Gastroesophageal sphincter (tissue), 4 donors: ENCODE data around the gene RPTOR. TPM values are rescaled to one million over a fixed set of nuclear protein-coding genes. Genes with fewer than 3 reads are reported as not detected.
"Not testable (repeated sequence)": the region's sequence is repeated elsewhere in the genome, so short reads cannot be mapped to it uniquely, and the experiment has no call there.

ENCODE experiments used
- ATAC-seq: fragments of 150-250 bp; one replicate; pipeline ENCODE4 v1.9.1; 2016; ENCODE audit warnings: mild to moderate bottlenecking, moderate library complexity
- H3K27ac ChIP-seq, 4 donors: fragments of 200-600 bp; sonication (generic) in 3 of 4; 1 replicate in 3 of 4; 2 replicates in 1 of 4; pipeline ENCODE4 v1.5.1; 2016 to 2019
- H3K27me3 ChIP-seq: fragments of 200-600 bp; sonication (generic); one replicate; pipeline ENCODE4 v1.5.1; 2019
- H3K36me3 ChIP-seq, 2 donors: fragments of 200-600 bp; sonication (generic); one replicate each; pipeline ENCODE4 v1.5.1; 2019; ENCODE audit warnings: control low read depth in 1 of 2
- H3K4me1 ChIP-seq, 3 donors: fragments of 200-600 bp; sonication (generic); 1 replicate in 2 of 3; 2 replicates in 1 of 3; pipeline ENCODE4 v1.5.1; 2016 to 2019; ENCODE audit warnings: control low read depth in 2 of 3
- H3K4me3 ChIP-seq, 2 donors: fragments of 200-600 bp; sonication (generic); one replicate each; pipeline ENCODE4 v1.5.1; 2019; ENCODE audit warnings: mild to moderate bottlenecking in 1 of 2, moderate library complexity in 1 of 2
- H3K9me3 ChIP-seq, 3 donors: fragments of 200-600 bp; sonication (generic); one replicate each; pipeline ENCODE4 v1.5.1; 2017 to 2019; ENCODE audit warnings: control low read depth in 2 of 3
- CTCF ChIP-seq, 4 experiments: fragments of 200-600 bp in 2 of 4; fragments of 450-650 bp in 2 of 4; sonication (generic) in 1 of 4; IDR thresholded peaks; one replicate each; pipeline ENCODE4 v1.5.1; 2017 to 2019; ENCODE audit warnings: antibody characterized with exemption in 4 of 4, mild to moderate bottlenecking in 2 of 4, moderate library complexity in 2 of 4
- EP300 ChIP-seq: sonication (generic); formaldehyde crosslinking; IDR thresholded peaks from one replicate; pipeline ENCODE4 v1.6.1; 2017; ENCODE audit warnings: antibody characterized with exemption, mild to moderate bottlenecking
- POLR2A ChIP-seq, 2 donors: fragments of 450-650 bp; IDR thresholded peaks; one replicate each; pipeline ENCODE4 v1.6.1; 2017; ENCODE audit warnings: antibody characterized with exemption in 2 of 2, mild to moderate bottlenecking in 2 of 2, moderate library complexity in 1 of 2
- POLR2AphosphoS5 ChIP-seq: sonication (generic); formaldehyde crosslinking; IDR thresholded peaks from one replicate; pipeline ENCODE4 v1.6.1; 2017; ENCODE audit warnings: antibody characterized with exemption
- WGBS, 2 donors: methylation state at CpG; one replicate each; pipeline ENCODE4 v1.1.5; 2018; ENCODE audit warnings: low coverage in 1 of 2; 5-methylcytosine and 5-hydroxymethylcytosine counted together
- total RNA-seq, 4 donors: library from RNA; depleted of rRNA; stranded (reverse); fragments of >200 nt; gene quantifications; one replicate each; pipeline ENCODE4 v1.1.0, GENCODE V29; 2016

Gene RPTOR
- total RNA-seq, 4 donors from 2014 or later, result 25.7 to 56.8 (median 39.7) TPM

DNA sequence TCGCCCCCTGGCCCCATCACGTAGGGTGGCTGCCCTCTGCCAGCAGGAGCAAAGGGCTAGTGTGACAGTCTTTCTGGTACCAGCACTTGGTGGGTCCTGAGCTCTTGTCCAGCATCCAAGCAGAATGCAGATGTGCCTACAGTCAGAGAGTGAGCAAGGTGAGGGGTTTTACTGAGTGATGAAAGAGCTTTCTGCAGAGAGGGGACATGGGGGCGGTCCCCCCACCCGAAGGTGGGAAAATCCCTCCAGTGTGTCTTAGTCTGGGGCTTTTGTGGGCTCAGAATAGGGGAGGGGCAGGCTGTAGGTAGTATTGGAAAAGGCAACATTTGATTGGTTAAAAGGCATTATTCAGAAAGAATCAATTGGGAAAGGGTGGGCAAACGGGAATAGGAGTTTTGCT is 152.3 kb downstream of the RPTOR start:
- Histone ChIP-seq H3K9me3 (no peaks in the 10 kb centered on the region), H3K36me3 (no peaks in the 10 kb centered on the region), H3K27ac (no peak overlapping the region), H3K27me3 (no peaks in the 10 kb centered on the region), H3K4me3 (no peak overlapping the region), H3K4me1 (peaks cover 0 to 24% (median 0%) of the 10 kb centered on the region in 3 donors)
- WGBS, 2 donors, result 78 to 93% methylated on average over 1 to 4 of the region's 5 CpGs
- TF ChIP-seq CTCF (IDR thresholded peaks at IDR 0.05), result no peak
- no peak for TF ChIP-seq POLR2A (IDR thresholded peaks at IDR 0.05)
- TF ChIP-seq EP300, result no peak
- TF ChIP-seq POLR2AphosphoS5, result no peak
- no peak for ATAC-seq

DNA sequence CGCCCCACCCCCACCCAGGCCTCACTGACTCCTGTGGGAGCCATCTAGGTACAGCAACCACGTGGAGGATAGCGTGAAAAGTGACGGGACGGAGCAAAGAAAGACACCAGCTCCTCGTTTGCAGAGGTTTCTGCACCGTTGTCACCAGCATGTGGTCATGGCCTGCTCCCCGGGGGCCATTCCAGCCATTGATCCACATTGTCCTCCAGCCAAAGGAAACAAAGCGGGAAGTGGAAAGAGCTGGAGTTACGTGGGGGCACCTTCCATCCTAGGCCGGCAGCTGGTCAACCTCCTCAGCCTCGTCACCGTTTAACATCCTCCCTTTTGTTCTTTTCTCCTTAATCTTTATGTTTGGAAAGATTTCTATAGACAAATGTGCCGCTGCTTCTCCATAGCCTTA is 153.7 kb downstream of the RPTOR start:
- WGBS, 2 donors, result 84 to 92% methylated on average over 7 to 8 of the region's 14 CpGs
- H3K9me3 ChIP-seq, result no peaks in the 10 kb centered on the region
- H3K27me3 ChIP-seq, result no peaks in the 10 kb centered on the region
- no peak overlapping the region for H3K4me3 ChIP-seq
- no peaks in the 10 kb centered on the region for H3K36me3 ChIP-seq
- H3K4me1 ChIP-seq, result peaks cover 0 to 24% (median 0%) of the 10 kb centered on the region in 3 donors
- TF ChIP-seq CTCF (IDR thresholded peaks at IDR 0.05), result no peak
- no peak for TF ChIP-seq POLR2A (IDR thresholded peaks at IDR 0.05)
- TF ChIP-seq POLR2AphosphoS5, result no peak
- TF ChIP-seq EP300, result no peak
- ATAC-seq, result no peak
- no peak overlapping the region for H3K27ac ChIP-seq

DNA sequence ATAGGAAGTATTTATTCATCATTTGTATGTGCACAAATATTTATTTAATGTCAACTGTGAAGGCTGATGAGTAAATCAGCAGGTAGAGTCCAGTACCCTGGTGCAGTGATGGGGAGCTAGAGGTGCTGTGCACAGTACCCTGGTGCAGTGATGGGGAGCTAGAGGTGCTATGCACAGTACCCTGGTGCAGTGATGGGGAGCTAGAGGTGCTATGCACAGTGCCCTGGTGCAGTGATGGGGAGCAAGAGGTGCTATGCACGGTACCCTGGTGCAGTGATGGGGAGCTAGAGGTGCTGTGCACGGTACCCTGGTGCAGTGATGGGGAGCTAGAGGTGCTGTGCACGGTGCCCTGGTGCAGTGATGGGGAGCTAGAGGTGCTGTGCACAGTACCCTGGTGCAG is 154.6 kb downstream of the RPTOR start:
- not testable (repeated sequence) for H3K4me3 ChIP-seq, ATAC-seq
- WGBS, 2 donors, result 90 to 100% methylated on average over 1 to 2 of the region's 3 CpGs

GRCh38 chr17:80701730-80702129 is 157.1 kb downstream of the RPTOR start:
- Histone ChIP-seq H3K27me3 (no peaks in the 10 kb centered on the region), H3K4me1 (no peaks in the 10 kb centered on the region), H3K27ac (no peak overlapping the region), H3K36me3 (no peaks in the 10 kb centered on the region), H3K4me3 (no peak overlapping the region), H3K9me3 (no peaks in the 10 kb centered on the region)
- TF ChIP-seq CTCF (IDR thresholded peaks at IDR 0.05), result no peak
- no peak for TF ChIP-seq POLR2A (IDR thresholded peaks at IDR 0.05)
- no peak for TF ChIP-seq EP300
- TF ChIP-seq POLR2AphosphoS5, result no peak
- no peak for ATAC-seq
- 93 to 100% methylated on average over 1 to 3 of the region's 9 CpGs for WGBS, 2 donors

More for the DNA sequence above, 154.6 kb downstream of the RPTOR start:
- H3K27me3 ChIP-seq, H3K36me3 ChIP-seq, H3K27ac ChIP-seq, H3K9me3 ChIP-seq: not testable (repeated sequence)
- H3K4me1 ChIP-seq, result peaks cover 0 to 23% (median 0%) of the 10 kb centered on the region in 3 donors

- no peak overlapping the region for H3K4me3 ChIP-seq
- TF ChIP-seq CTCF (IDR thresholded peaks at IDR 0.05) (no peak), POLR2A (IDR thresholded peaks at IDR 0.05) (no peak), EP300 (no peak), POLR2AphosphoS5 (no peak)
- H3K36me3 ChIP-seq, result no peaks in the 10 kb centered on the region
- H3K27ac ChIP-seq, result no peak overlapping the region
- no peaks in the 10 kb centered on the region for H3K27me3 ChIP-seq
- WGBS, 2 donors, result 92 to 93% methylated on average over 12 to 16 of the region's 18 CpGs
- H3K9me3 ChIP-seq, result no peaks in the 10 kb centered on the region
- ATAC-seq, result no peak
- H3K4me1 ChIP-seq, result no peaks in the 10 kb centered on the region
Measured at GRCh38 chr17:80702315-80703141, 157.9 kb downstream of the RPTOR start.
